Measurements from ENCODE around the gene KCNQ1OT1.

KCNQ1OT1 gene

GRCh38 chr11:2685566-2686359 is 14.0 kb downstream of the KCNQ1OT1 start:
- DNase-seq: no peak

DNA sequence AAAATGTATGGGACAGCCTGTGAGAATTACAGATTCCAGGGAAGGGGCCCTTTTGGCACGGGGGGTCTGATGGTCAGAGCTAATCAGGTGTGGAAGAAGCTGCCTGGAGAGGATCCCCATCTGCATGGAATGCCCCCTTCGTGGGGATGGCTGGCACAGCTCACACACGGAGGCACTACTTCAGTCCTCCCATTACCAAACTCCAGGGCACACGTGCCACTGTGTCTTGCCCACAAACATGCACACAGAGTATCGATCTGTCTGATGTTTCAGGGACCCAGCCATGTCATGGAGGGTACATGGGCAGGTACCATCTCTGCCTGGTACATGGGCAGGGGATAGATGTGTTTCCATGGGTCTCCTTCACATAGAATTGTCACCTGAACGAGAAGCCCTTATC is 14.7 kb downstream of the KCNQ1OT1 start:
- DNase-seq: no peak

GRCh38 chr11:2684581-2684980 is 15.2 kb downstream of the KCNQ1OT1 start:
- no peak for DNase-seq

DNA sequence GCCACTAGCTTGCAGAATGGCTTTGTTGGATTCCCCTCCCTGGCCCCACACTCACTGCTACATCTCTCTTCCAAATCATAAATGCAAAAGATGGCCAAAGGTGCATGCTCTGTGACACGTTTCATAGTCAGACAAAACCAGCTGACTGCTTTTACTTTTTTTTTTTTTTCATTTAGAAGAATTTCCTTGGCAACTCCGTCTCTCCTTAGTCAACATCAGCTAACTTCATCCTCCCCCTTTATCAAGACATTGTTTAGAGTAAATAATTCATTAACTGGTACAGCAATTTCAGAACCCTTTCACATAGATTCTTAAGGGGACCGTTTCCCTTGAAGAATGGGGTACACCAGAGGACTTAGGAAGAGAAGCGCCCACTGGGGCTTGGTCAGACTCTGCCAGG is 16.0 kb downstream of the KCNQ1OT1 start:
- no peak for DNase-seq

- DNase-seq: no peak
Observed at GRCh38 chr11:2681408-2682145, 18.2 kb downstream of the KCNQ1OT1 start.

GRCh38 chr11:2679011-2679676 is 20.6 kb downstream of the KCNQ1OT1 start:
- DNase-seq: no peak

- DNase-seq: no peak
Observed at GRCh38 chr11:2678396-2678795, 21.4 kb downstream of the KCNQ1OT1 start.

- DNase-seq: no peak
Observed at GRCh38 chr11:2677127-2677526, 22.7 kb downstream of the KCNQ1OT1 start.

- DNase-seq: no peak
Observed at GRCh38 chr11:2675540-2675939, 24.3 kb downstream of the KCNQ1OT1 start.

GRCh38 chr11:2674658-2675131 is 25.1 kb downstream of the KCNQ1OT1 start:
- DNase-seq: no peak

- DNase-seq: no peak
Observed at GRCh38 chr11:2673871-2674471, 25.8 kb downstream of the KCNQ1OT1 start.

DNA sequence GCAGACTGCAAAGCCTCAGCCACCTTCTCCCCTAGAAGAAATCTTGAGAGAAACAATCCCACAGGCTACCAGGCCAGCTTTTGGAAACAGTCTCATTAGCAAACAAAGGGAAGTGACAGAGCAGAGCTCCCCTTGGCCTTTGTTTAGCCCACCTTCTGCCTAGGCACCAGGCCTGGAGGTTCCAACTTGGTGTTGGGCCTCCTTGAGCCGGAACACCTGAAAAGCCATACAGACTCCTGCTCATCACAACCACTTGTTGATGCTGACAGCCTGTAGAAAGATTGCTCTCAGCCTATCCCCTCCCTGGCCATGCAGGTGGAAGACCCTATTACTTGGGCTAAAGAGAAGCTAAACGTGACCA is 26.6 kb downstream of the KCNQ1OT1 start:
- no peak for DNase-seq

DNA sequence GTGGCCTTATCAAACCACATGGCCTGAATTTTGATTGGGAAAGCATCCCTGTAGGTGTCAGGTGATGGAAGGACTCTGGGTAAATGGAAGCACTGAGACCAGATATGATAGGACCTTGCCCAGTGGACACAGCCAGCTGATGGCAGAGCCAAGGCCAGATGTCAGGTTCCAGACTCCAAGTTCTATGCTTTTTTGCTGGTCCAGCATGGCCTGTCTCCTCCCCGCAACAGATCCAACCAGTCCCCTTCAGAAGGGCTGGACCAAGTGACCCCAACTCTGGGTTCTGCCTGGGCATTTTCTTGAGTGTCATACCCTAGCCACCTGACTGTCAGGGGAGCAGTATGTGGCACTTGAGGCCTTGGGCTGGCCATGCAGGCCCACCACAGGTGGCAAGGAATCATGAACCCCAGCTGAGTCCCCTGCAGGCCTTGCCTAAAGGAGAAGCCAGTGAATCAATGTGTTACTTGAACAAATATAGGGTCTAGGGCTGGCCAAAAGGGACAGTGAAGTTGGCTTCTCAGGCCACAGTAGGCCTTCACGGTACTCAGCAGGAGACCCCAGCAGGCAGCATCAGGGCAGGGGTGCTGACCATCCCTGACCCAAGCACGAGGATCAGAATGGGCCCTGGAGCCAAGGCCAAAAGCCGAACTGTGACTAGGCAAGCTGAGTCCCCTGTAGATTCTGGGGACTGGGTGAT is 27.1 kb downstream of the KCNQ1OT1 start:
- no peak for DNase-seq

GRCh38 chr11:2671748-2672147 is 28.0 kb downstream of the KCNQ1OT1 start:
- DNase-seq: no peak

- no peak for DNase-seq
Observed at GRCh38 chr11:2670541-2671100, 29.2 kb downstream of the KCNQ1OT1 start.

DNA sequence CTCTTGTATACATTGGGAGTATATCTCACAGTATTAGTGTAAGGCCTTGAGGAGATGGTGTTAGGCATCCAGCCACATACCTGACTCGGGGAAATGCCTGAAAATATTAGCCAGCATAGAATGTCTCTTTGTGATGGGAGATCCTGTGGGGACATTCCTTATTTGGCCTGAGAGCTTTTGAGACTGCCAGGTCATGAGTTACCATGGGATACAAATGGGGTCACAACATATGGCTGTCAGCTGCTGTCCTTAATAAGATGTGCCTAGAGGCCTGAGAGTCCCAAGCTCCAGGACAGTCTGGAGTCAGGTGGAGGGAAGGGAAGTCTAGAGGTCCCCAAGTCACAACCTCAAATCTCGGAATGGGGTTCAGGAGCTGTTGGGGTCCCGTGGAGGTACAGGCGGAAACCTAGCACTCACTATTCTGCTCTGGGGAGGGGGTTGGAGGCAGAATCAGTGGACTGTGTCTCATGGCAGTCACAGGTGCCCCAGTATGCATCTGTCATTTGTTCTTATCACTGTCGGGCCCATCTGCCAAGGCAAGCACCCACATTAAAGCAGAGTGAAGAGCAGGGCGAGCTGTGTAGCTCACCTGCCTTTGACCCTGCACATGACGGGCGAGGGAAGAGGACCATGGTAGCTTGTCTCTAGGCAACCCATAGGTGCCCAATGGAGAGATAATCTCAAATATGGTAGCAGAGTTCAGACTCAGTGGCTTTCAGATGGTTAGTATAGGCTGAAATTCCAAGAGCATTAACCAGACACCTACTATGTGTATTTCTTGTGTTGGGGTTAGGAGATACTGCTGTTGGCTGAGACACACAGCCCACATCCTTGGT is 29.9 kb downstream of the KCNQ1OT1 start:
- no peak for DNase-seq

DNA sequence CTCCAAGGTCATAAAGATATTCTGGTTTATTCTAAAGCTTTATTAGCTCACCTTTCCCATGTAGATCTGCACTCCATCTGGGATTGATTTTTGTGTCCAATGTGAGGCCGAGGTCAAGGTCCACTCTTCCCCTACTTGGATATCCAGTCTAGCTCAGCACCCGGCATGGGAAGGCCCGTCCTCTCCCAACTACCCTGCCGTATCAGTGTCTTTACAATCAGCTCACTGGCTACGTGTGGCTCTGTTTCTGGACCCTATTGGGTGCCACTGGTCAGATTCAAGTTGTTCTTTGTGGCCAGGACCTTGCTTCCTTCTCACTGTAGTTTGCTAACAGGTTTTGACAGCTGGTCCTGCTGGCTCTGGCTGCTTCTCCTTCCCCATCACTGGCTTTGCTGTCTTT is 30.9 kb downstream of the KCNQ1OT1 start:
- no peak for DNase-seq

DNA sequence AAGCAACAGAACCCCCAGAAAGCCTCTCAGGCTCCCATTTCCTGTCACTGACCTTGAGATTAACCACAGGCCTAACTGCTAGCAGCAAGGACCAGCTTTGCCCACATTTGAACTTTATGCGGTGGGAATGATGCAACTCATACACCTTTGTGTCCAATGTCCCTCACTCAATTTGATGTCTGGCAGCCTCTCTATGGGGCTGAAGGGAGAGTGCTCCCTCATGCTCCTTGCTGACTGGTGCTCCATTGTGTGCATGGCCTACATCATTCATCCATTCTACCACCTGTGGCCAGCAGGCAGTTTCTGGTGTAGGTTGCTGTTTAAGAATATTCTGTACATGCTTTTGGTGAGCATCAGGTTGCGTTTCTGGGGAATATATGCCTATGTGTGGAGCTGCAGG is 31.9 kb downstream of the KCNQ1OT1 start:
- DNase-seq: no peak

DNA sequence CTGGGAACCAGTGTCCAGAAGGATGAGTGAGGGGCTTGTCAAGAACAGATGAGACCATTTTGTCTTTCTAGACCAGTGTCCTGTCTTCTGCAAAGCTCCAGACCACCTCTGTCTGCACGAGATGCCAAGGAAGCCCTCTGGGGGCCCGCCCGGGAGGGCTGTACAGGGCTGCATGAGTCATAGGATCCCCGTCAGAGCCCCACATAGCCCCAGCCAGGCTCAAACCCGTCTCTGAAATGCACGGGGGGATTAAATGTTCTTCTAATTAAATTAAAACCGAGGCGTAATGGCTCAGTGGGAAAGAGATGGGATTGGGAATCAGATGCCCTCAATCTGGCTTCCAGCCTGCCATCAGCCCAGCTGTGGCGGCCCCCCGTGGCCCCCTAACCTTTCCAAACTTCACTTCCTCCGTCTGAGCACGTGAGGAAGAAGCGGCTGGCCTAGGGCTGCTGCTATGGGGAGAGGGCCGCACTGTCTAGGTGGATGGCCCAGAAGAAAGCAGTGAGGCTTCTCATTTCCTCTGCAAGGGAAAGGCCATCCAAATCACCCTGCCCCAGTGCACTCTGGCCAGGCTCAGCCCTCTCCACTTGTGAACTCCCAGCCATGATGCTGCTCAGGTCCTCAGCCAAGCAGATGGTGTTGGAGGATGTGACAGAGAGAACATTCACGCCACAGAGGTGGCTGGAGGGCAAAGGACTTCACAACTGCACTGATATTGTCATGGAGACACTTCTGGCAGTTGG is 32.8 kb downstream of the KCNQ1OT1 start:
- no peak for DNase-seq

DNA sequence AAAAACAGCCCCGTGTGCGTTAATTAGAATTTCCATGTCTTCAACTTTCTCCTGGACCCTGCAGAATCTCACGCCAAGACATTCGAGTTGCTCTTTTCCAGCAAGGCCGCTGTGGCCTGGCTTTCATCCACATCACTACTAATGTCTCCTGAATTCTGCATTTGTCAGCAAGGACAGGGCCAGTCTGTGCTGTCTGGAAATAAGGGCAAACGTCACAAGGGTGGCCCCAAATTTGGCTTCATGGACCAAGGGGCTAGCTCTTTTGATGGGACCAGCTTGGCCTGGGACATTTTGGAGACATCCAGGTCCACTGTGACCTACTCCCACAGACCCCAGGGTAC is 33.4 kb downstream of the KCNQ1OT1 start:
- DNase-seq: no peak
